Spleen (tissue), 7 donors: ENCODE data around the gene FABP2.

Source experiments
- POLR2AphosphoS5 ChIP-seq, 3 donors: sonication (generic); formaldehyde crosslinking; IDR thresholded peaks; one replicate each; pipeline ENCODE4 v1.5.1; 2017; ENCODE audit warnings: antibody characterized with exemption in 3 of 3
- TF ChIP-seq, protein P1 (sequence below), 11 experiments: fragments of 200-600 bp in 7 of 11; fragments of 450-650 bp in 4 of 11; sonication (generic) in 4 of 11; IDR thresholded peaks in 8 of 11; conservative IDR thresholded peaks in 3 of 11; 1 replicate in 7 of 11; 2 replicates in 4 of 11; pipeline versions ENCODE4 v1.4.0 to v1.8.0; 2016 to 2021; ENCODE audit warnings: antibody characterized with exemption in 11 of 11, inconsistent platforms in 4 of 11, mild to moderate bottlenecking in 1 of 11
- donor health status: DM: no; HTN: no; CAD: no; lungs with moderate emphysema.
- donor health status: DM: no; HTN: no; CAD: no.
- donor health status: DM: no; HTN: no; CAD: no.

DNA sequence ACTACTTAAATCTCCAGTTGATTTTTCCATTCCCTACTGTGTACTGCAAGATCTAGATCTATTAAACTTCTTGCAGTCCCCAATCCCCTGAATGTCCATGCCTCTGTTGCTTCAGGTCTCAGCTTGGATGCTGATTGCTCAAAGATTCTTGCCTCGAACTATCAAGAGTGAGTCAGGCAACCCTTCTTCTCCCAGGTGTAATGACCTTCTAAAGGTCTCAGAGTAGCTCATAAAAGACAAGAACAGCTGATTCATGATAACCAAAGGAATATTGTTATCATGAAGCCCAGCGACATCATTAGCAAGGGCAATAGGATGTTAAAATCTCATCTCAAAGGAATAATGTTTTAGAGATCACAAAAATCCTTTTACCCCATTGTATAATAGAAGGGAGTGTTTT, 6.8 kb upstream of the FABP2 start:
- TF ChIP-seq, protein P1, sequence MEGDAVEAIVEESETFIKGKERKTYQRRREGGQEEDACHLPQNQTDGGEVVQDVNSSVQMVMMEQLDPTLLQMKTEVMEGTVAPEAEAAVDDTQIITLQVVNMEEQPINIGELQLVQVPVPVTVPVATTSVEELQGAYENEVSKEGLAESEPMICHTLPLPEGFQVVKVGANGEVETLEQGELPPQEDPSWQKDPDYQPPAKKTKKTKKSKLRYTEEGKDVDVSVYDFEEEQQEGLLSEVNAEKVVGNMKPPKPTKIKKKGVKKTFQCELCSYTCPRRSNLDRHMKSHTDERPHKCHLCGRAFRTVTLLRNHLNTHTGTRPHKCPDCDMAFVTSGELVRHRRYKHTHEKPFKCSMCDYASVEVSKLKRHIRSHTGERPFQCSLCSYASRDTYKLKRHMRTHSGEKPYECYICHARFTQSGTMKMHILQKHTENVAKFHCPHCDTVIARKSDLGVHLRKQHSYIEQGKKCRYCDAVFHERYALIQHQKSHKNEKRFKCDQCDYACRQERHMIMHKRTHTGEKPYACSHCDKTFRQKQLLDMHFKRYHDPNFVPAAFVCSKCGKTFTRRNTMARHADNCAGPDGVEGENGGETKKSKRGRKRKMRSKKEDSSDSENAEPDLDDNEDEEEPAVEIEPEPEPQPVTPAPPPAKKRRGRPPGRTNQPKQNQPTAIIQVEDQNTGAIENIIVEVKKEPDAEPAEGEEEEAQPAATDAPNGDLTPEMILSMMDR (IDR thresholded peaks at IDR 0.05 in 8 of 11, conservative IDR thresholded peaks at IDR 0.05 in 3 of 11): no peak
- no peak for TF ChIP-seq POLR2AphosphoS5 (IDR thresholded peaks at IDR 0.05)
